NCI-H524 (cell line): ENCODE data around the gene MAMDC4.
A peak's percentile ranks its signal among the peaks of the same experiment; 100 is the strongest.
"Not testable (repeated sequence)": the region's sequence is repeated elsewhere in the genome, so short reads cannot be mapped to it uniquely, and the experiment has no call there.

Experiments
- DNase-seq, 2 experiments: peaks; one replicate each; lab custom pipeline; 2025; lab: John Stamatoyannopoulos, UW

MAMDC4 gene

DNA sequence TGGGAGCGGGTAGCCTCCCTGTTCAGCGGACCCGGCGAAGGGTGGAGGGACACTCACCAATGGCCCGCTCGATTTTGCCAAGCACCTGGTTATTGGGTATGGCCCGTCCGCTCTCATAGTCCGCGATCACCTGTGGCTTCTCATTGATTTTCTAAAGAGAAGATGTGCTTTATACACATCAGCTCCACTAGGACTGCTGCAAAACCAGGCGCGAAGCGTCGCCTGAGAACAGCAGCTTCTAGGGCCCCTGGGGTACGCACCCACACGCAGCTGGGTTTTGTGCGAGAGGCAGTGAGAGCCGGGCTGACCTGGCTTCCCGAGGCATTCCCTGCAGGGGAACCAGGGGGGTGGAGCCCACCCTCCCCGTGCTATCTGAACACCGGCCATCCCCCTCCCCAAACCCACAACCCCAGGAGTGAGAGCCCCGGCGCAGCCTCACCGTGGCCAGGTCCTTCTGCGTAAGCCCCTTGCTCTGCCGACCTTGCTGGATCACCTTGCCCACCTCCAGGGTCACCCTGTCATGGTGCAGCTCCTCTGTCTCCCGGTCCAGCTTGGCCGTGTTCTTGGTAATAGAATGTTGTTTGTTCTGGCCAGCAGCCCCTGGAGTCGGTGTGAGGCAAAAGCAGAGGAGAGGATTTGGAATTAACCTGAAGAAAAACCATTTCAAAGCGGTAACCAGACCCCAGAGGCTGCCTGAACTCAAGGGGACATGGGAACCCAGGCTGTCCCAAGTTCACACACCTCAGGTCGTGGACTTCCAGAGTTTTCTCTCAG lies 10.9 kb downstream of the MAMDC4 start:
- no peak for DNase-seq

DNA sequence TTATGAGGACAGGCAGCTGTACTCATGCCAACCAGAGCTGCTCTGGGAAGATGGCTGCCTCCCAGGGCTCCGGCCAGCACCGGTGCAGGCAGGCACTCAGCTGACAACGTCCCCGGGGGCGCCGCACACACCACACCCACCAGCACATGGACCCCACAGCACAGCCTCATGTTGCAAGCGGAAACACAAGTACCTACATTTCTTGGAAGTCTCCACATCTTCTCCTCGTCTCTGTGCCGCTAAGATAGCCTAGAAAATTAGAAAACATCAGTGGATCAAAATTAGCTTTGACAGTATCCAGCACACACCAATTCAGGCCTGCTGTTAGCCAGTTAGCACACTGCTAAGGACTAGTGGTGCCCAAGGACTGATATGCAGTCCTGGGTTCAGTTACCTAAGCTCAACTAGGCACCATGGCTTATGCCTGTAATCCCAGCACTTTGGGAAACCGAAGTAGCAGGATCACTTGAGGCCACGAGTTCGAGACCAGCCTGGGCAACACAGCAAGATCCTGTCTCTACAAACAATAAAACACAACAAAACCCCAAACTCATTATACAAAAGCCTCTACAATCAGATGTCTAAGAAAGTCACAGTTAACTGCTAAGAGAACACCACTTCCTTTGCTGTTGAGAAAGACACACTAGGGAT lies 11.6 kb downstream of the MAMDC4 start:
- DNase-seq = no peak

DNA sequence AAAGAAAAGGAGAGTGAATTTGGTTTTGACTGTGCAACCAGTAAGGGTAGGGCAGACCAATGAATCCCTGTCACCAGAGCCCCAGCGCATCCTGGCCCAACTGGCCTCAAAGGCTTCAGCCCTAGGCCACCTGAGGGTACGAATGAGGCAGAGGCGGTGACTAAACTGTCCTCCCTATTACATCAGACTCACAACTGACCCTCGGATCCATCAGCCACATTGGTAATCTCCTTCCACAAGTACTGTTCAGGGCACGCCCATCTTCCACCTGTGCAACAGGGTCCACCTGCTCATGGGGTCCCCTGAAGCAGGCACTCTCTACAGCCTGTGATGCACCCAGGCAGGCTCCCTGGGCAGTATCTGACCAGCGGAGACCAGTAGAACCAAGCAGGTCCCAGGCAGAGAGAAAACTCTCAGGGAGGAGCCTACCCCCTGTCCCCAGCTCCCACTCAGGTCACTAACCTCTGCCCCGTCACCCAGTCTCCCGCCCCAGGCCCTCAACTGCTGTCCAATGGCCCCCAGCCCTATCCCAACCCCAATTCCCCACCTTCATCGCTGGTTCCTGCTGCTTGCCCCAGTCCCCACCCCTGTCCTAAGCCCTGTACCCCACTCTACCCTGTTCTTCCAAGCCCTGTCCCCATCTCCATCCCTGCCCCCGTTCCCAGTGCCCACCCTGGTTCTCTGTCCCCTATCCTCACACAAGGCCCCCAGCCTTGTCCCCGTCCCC lies 13.1 kb downstream of the MAMDC4 start:
- no peak for DNase-seq

DNA sequence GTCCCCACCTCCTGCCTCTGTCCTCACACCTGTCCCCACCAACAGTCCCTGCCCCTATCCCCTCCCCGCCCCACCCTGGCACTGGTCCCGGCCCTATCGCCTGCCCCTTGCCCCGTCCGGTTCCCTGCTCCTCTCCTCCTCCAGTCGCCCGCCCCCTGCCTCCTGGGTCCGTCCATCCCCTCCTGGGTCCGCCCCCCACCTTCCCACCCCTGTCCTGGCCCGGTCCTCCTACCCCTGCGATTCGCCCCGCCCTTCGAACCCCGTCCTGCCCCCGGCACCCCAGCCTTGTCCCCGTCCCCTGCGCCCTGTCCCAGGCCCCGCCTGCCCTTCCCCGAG lies 13.6 kb downstream of the MAMDC4 start:
- DNase-seq = no peak

GRCh38 chr9:136866898-136867421 lies 14.8 kb downstream of the MAMDC4 start:
- DNase-seq = not testable (repeated sequence)

- DNase-seq = no peak
These were observed 15.3 kb downstream of the MAMDC4 start for GRCh38 chr9:136867480-136867879.

- no peak for DNase-seq
These were observed 15.8 kb downstream of the MAMDC4 start for GRCh38 chr9:136867917-136868316.

- DNase-seq = no peak
These were observed 16.5 kb downstream of the MAMDC4 start for GRCh38 chr9:136868644-136869043.

- not testable (repeated sequence) for DNase-seq
These were observed 17.5 kb downstream of the MAMDC4 start for GRCh38 chr9:136869611-136870010.

DNA sequence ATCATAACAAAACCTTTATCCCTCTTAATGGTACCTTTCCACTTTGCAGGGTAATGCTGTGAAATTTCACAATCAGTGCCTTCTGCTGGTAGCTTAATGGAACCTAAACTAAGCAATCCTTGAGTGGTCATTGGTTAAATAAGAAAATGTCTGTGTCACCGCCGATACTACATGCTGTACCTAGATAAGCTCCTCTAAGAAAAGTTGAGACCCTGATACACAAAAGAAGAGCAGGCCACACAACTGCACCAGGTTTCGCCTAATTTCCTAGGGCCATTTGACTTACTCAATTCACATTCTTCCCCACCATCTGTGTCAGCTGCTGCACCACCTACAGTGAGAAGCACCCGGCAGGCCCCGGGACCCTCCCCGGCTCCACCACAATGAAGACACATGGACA lies 23.0 kb downstream of the MAMDC4 start:
- no peak for DNase-seq

- no peak for DNase-seq
These were observed 24.3 kb downstream of the MAMDC4 start for GRCh38 chr9:136876476-136876875.

DNA sequence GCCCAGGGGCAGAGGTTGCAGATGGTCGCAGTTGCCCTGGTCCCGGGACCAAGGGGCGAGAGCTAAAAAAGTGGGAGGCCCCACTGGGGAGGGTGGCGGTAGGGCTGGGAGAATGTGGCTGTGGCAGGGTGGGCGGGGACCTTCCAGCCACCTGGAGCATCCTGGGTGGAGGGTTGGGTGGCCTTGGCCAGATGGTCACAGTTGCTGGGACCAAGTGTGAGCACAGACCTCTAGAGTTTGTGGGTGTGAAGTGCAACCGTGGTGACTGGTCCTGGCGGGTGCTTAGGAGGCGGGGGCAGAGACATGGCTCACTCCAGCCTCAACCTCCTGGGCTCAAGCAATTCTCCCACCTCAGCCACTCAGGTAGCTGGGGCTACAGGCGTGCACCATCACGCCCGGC lies 28.5 kb downstream of the MAMDC4 start:
- peak; percentile 32 to 71 for DNase-seq

DNA sequence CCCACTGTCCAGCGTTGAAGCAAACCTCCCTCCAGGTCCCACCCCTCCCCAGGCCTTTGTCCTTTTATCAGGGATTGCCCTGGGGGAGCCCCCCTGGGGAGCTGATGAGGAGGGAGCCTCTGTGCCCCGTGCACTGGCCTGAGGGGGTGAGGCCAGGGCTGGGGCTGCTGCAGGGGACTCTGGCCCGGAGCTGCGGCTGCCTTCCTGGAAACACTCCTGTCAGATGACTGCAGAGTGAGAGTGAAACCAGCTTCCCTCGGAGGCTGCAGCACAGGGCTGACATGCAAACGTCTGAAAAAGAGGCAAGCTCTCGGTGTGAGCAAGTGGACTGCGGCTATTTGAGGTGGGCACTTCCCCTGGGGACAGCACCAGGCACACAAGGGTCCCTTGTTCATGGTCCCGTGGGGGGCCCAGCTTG lies 29.6 kb downstream of the MAMDC4 start:
- DNase-seq = no peak

GRCh38 chr9:136882109-136882946 lies 30.2 kb downstream of the MAMDC4 start:
- no peak for DNase-seq

DNA sequence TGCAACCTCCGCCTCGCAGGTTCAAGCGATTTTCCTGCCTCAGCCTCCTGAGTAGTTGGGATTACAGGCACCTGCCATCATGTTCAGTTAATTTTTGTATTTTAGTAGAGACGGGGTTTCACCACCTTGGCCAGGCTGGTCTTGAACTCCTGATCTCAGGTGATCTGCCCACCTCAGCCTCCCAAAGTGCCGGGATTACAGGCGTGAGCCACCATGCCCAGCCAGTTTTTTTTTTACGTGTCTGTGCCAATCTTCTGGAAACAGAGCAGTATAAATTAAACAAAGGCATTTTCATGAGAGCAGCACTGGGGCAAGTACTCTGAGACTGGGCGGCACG lies 30.8 kb downstream of the MAMDC4 start:
- not testable (repeated sequence) for DNase-seq

DNA sequence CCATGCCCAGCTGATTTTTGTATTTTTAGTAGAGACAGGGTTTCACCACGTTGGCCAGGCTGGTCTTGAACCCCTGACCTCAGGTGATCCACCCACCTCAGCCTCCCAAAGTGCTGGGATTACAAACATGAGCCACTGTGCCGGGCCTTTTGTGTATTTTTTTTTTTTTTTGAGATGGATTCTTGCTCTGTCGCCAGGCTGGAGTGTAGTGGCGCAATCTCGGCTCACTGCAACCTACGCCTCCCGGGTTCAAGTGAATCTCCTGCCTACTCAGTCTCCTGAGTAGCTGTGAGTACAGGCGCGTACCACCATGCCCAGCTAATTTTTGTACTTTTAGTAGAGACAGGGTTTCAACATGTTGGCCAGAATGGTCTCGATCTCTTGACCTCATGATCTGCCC lies 31.5 kb downstream of the MAMDC4 start:
- not testable (repeated sequence) for DNase-seq

GRCh38 chr9:136885950-136886578 lies 33.9 kb downstream of the MAMDC4 start, which contains the start of gene TRAF2:
TRAF2 (plus strand) TSS chr9:136886516; CDS start chr9:136898741, 12,225 bp downstream.
- peak; percentile 96 to 99 for DNase-seq

- DNase-seq = no peak
These were observed 34.8 kb downstream of the MAMDC4 start for GRCh38 chr9:136886610-136887597.

GRCh38 chr9:136888454-136888853 lies 36.3 kb downstream of the MAMDC4 start:
- DNase-seq = no peak

GRCh38 chr9:136889858-136890257 lies 37.7 kb downstream of the MAMDC4 start:
- no peak for DNase-seq
